Measurements from ENCODE around the gene TMEM108.

- TF ChIP-seq YY1 (IDR thresholded peaks at IDR 0.05; ENCODE audit: insufficient read depth, insufficient read length) (no peak), SUZ12 (IDR thresholded peaks at IDR 0.05; ENCODE audit: extremely low read depth, insufficient read depth, insufficient read length) (no peak), ZNF274 (IDR thresholded peaks at IDR 0.05; ENCODE audit: low read depth, low read length) (no peak)
Observed at GRCh38 chr3:133376810-133377209, 338.6 kb downstream of the TMEM108 start.

Measured in NT2/D1 (cell line).